ENCODE data around the gene KIAA0040.

- TF ChIP-seq, protein P1, sequence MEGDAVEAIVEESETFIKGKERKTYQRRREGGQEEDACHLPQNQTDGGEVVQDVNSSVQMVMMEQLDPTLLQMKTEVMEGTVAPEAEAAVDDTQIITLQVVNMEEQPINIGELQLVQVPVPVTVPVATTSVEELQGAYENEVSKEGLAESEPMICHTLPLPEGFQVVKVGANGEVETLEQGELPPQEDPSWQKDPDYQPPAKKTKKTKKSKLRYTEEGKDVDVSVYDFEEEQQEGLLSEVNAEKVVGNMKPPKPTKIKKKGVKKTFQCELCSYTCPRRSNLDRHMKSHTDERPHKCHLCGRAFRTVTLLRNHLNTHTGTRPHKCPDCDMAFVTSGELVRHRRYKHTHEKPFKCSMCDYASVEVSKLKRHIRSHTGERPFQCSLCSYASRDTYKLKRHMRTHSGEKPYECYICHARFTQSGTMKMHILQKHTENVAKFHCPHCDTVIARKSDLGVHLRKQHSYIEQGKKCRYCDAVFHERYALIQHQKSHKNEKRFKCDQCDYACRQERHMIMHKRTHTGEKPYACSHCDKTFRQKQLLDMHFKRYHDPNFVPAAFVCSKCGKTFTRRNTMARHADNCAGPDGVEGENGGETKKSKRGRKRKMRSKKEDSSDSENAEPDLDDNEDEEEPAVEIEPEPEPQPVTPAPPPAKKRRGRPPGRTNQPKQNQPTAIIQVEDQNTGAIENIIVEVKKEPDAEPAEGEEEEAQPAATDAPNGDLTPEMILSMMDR (IDR thresholded peaks at IDR 0.05): no peak
- no peak for TF ChIP-seq POLR2A (IDR thresholded peaks at IDR 0.05)
Measured at GRCh38 chr1:175129997-175130648, 62.5 kb downstream of the KIAA0040 start.
